Kidney (tissue), 14 donors: Measurements from ENCODE around the gene SOX2. TPM values are rescaled to one million over a fixed set of nuclear protein-coding genes. Genes with fewer than 3 reads are reported as not detected.

ENCODE experiments used
- DNase-seq, 5 donors: peaks; one replicate each; pipeline ENCODE4 v3.0.0-alpha.2; 2013 to 2020
- FAIRE-seq: peaks from 2 replicates; lab custom pipeline; 2012; peaks lifted over from hg19 to GRCh38; lab: Jason Lieb, UNC
- H3K27ac ChIP-seq, 2 donors: one replicate each; pipeline ENCODE4 v1.7.0; 2013; ENCODE audit warnings: low read depth in 2 of 2, low read length in 2 of 2, inconsistent platforms in 1 of 2
- H3K27me3 ChIP-seq: one replicate; pipeline ENCODE4 v1.7.1; 2013; ENCODE audit warnings: low read length, inconsistent platforms; ENCODE audit not compliant: control insufficient read depth, insufficient read depth
- H3K36me3 ChIP-seq, 3 donors: one replicate each; pipeline versions ENCODE4 v1.7.0 to v1.7.1; 2013; ENCODE audit warnings: low read length in 3 of 3, control low read depth in 1 of 3, inconsistent platforms in 1 of 3; ENCODE audit not compliant: insufficient read depth in 3 of 3, control insufficient read depth in 2 of 3
- H3K4me1 ChIP-seq, 3 donors: one replicate each; pipeline versions ENCODE4 v1.7.0 to v1.7.1; 2013; ENCODE audit warnings: low read length in 3 of 3, inconsistent platforms in 1 of 3, low read depth in 1 of 3; ENCODE audit not compliant: control insufficient read depth in 2 of 3, insufficient read depth in 2 of 3
- H3K4me3 ChIP-seq, 3 donors: one replicate each; pipeline versions ENCODE4 v1.7.0 to v1.8.1; 2013; ENCODE audit warnings: low read length in 3 of 3, control low read depth in 1 of 3, inconsistent platforms in 1 of 3
- H3K9ac ChIP-seq, 3 donors: one replicate each; pipeline versions ENCODE4 v1.7.0 to v1.7.1; 2013; ENCODE audit warnings: low read length in 3 of 3, control low read depth in 1 of 3, inconsistent platforms in 1 of 3
- H3K9me3 ChIP-seq, 3 donors: one replicate each; pipeline versions ENCODE4 v1.7.0 to v1.7.1; 2013; ENCODE audit warnings: low read length in 3 of 3, control low read depth in 1 of 3, inconsistent platforms in 1 of 3; ENCODE audit not compliant: control insufficient read depth in 2 of 3, insufficient read depth in 1 of 3
- intact Hi-C: fragments of 100-400 bp; cut with DNase I; formaldehyde crosslinking; loops from one replicate; pipeline ENCODE4 v1.11.1; 2022
- polyA plus RNA-seq: library from polyadenylated mRNA; stranded (reverse); fragments of 350-450 nt; fragmentation: Illumina TruSeq; extraction: RNeasy Lipid Tissue Mini Kit (QIAGEN cat#74804); gene quantifications from one replicate; pipeline ENCODE4 v1.2.3, GENCODE V29; 2014; ENCODE audit warnings: low read depth, low replicate concordance; ENCODE audit not compliant: insufficient read depth
- total RNA-seq: library from RNA; stranded (reverse); fragmentation: NEBNext Ultra II Directional; extraction: Animal tissue kit (Norgen Biotek cat#: 25700); gene quantifications from one replicate; pipeline ENCODE4 v1.2.1, GENCODE V29; 2021
- TF ChIP-seq, protein P1 (sequence below): IDR thresholded peaks from 3 replicates; pipeline ENCODE4 v1.5.1; 2012; ENCODE audit warnings: mild to moderate bottlenecking, moderate library complexity, borderline replicate concordance; ENCODE audit not compliant: insufficient read depth; ENCODE audit errors: extremely low read depth
- donor health status: control.
- donor health status: control.
- donor health status: control.
- donor health status: control.
- donor health status: control.
- donor health status: DM: yes; HTN: yes; CAD: no.
- donor health status: Normal renal cell carcinoma (clear cell type).

SOX2 gene
- total and polyA plus RNA-seq, 2 donors from 2014 or later: 0.13 TPM; not detected in 1

DNA sequence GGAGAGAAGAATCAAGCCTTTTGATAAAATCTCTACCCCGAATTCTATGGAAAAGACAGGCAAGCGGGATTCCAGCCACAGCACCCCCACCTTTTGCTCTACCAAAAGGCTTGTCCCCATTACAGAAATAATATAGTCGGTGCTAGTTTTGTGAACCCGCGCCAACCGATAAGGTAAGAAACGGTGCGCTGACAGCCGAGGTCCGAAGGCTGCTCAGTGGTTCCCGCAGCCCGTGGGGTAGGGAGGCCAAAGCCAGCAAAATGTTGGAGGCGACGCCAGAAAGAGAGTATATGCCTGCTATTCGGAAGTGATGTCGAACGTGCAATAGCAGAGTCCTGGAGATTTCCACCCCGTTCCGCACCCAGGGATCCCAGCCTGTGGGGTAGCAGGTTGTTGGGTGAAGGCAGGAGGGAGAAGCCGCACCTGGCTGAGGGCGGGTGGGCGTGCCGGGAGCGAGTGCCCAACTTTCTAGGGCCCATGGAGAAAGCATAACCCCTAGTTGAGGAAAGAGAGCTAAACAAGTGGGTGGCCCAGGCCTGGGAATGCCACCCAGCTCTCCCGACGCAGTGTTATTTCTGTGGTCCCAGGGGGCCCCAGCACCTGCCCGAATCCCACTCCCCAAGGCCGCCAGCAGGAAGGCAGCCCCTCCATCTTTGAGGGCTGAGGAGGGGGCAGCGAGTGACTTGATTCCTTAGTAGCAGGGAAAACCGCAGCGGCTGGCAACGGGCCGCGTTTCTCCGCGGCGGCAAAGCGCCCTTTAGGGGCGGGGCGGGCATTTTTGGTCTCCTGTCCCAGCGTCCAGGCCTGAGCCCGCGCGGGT is 7.9 kb upstream of the SOX2 start:
- TF ChIP-seq, protein P1, sequence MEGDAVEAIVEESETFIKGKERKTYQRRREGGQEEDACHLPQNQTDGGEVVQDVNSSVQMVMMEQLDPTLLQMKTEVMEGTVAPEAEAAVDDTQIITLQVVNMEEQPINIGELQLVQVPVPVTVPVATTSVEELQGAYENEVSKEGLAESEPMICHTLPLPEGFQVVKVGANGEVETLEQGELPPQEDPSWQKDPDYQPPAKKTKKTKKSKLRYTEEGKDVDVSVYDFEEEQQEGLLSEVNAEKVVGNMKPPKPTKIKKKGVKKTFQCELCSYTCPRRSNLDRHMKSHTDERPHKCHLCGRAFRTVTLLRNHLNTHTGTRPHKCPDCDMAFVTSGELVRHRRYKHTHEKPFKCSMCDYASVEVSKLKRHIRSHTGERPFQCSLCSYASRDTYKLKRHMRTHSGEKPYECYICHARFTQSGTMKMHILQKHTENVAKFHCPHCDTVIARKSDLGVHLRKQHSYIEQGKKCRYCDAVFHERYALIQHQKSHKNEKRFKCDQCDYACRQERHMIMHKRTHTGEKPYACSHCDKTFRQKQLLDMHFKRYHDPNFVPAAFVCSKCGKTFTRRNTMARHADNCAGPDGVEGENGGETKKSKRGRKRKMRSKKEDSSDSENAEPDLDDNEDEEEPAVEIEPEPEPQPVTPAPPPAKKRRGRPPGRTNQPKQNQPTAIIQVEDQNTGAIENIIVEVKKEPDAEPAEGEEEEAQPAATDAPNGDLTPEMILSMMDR: no peak
- no peak overlapping the region for H3K4me3 ChIP-seq
- no peak overlapping the region for H3K27ac ChIP-seq
- FAIRE-seq (no peak), DNase-seq (peak in 3 of 5 donors; percentile 7 to 67 (median 46))
- intact Hi-C loops: no loop called here
- H3K4me1 ChIP-seq: no peaks in the 10 kb centered on the region
- no peaks in the 10 kb centered on the region for H3K36me3 ChIP-seq
- peaks cover 83% of the 10 kb centered on the region for H3K27me3 ChIP-seq
- H3K9ac ChIP-seq: no peak overlapping the region
- H3K9me3 ChIP-seq: no peaks in the 10 kb centered on the region

- Histone ChIP-seq H3K4me1 (no peaks in the 10 kb centered on the region), H3K4me3 (no peak overlapping the region), H3K9me3 (no peaks in the 10 kb centered on the region), H3K27ac (no peak overlapping the region), H3K36me3 (no peaks in the 10 kb centered on the region), H3K27me3 (peaks cover 80% of the 10 kb centered on the region), H3K9ac (no peak overlapping the region)
- FAIRE-seq (no peak), DNase-seq (peak in 2 of 5 donors; percentile 1 to 16)
- intact Hi-C loops: no loop called here
- TF ChIP-seq, protein P1: no peak
Measured at GRCh38 chr3:181704421-181705085, 7.2 kb upstream of the SOX2 start.

DNA sequence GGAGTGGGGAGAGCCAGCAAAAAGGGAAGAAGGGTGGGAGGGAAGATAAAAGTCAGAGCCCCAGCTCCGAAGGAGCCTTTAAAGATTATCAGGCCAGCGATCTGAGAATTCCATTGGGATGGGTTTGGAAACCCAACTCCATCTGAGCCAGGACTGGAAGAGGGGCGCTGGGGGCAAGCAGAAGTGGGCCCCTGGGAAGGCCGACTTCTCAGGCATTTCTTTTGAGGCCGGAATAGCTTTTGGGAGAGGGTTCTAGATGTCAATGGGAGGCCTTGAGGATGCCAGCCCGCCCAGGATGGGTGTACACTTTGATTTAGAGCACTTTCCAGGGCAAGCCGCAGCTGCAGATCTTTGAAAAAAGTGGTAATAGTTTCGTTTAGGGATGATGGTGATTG is 6.6 kb upstream of the SOX2 start:
- H3K4me1 ChIP-seq: no peaks in the 10 kb centered on the region
- H3K9me3 ChIP-seq: no peaks in the 10 kb centered on the region
- intact Hi-C loops: no loop called here

More for the DNA sequence above, 6.6 kb upstream of the SOX2 start:
- no peaks in the 10 kb centered on the region for H3K36me3 ChIP-seq
- peaks cover 80% of the 10 kb centered on the region for H3K27me3 ChIP-seq
- peak in 1 of 5 donors; percentile 0 for DNase-seq
- no peak overlapping the region for H3K27ac ChIP-seq
- H3K9ac ChIP-seq: no peak overlapping the region
- FAIRE-seq: no peak
- TF ChIP-seq, protein P1: no peak
- H3K4me3 ChIP-seq: no peak overlapping the region
